Measurements from ENCODE around the gene C10orf71.

Gene C10orf71

GRCh38 chr10:49318028-49318427 is 19.1 kb downstream of the C10orf71 start:
- DNase-seq (ENCODE audit: low read depth, low spot score): no peak

- DNase-seq (ENCODE audit: low read depth, low spot score): no peak
These were observed 19.8 kb downstream of the C10orf71 start for GRCh38 chr10:49318755-49319154.

DNA sequence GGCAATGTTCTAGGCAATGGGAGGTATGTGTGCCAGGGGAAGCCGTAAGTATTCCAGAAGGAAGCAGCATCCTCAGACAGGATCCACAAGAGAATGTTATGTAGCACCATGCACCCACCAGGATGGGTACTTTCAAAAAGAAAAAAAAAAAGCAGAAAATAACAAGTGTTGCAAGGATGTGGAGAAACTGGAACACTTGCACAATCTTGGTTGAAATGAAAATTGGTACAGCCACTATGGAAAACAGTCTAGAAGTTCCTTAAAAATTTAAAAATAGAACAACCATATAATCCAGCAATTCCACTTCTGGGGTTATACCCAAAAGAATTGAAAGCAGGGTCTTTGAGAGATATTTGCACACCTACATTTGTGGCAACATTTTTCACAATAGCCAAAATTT is 20.2 kb downstream of the C10orf71 start:
- no peak for DNase-seq (ENCODE audit: low read depth, low spot score)

- no peak for DNase-seq (ENCODE audit: low read depth, low spot score)
These were observed 21.2 kb downstream of the C10orf71 start for GRCh38 chr10:49320191-49320590.

DNA sequence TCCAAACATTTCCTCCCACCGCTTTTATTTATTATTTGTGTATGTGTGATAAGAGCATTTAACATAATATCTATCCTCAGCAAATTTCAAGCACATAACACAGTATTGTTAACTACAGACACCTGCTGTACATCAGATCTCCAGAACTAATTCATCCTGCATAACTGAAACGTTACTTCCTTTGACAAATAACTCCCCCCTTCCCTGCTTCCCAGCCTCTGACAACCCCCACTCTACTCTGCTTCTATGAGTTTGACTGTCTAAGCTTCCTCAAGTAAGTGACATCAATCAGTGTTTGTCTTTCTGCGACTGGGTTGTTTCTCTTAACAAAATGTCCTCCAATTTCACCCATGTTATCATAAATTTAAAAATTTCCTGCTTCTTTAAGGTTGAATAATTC is 22.1 kb downstream of the C10orf71 start:
- DNase-seq (ENCODE audit: low read depth, low spot score): no peak

- no peak for DNase-seq (ENCODE audit: low read depth, low spot score)
These were observed 23.6 kb downstream of the C10orf71 start for GRCh38 chr10:49322371-49323170.

- DNase-seq (ENCODE audit: low read depth, low spot score): no peak
These were observed 24.4 kb downstream of the C10orf71 start for GRCh38 chr10:49323171-49323895.

DNA sequence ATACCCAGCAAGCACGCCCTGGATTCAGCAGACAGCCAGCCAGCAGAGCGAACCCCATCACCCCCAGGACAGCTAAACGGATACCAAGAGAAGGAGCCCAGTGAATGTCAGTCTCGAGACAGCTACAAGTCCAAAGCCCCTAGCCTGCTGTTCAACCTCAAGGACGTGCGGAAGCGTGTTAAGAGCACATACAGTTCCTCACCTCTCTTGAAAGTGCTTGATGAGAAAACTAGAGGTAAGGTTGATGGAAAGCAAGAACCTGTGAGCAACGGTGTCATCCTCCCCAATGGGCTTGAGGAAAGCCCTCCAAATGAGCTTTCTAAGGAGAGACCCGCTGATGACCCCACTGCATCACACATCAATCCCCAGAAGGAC is 24.9 kb downstream of the C10orf71 start:
- no peak for DNase-seq (ENCODE audit: low read depth, low spot score)

DNA sequence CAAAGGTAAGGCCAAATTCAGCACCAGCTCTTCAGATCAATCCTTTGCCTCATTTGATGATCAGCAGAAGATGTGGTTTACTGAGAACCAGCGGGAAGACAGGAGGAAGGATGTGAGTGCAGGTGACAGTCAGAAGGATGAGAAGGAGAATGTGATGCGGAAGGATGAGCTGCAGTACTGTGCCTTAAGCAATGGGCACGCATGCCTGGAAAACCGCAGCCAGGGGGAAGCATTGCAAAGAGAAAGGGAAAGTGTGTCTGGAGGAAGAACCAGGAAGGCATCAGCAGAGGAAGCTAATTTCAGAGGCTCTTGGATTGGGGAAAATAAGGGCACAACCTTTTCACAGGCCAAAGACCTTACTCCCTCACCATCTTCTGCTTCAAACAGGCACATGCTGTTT is 25.7 kb downstream of the C10orf71 start:
- DNase-seq (ENCODE audit: low read depth, low spot score): no peak

DNA sequence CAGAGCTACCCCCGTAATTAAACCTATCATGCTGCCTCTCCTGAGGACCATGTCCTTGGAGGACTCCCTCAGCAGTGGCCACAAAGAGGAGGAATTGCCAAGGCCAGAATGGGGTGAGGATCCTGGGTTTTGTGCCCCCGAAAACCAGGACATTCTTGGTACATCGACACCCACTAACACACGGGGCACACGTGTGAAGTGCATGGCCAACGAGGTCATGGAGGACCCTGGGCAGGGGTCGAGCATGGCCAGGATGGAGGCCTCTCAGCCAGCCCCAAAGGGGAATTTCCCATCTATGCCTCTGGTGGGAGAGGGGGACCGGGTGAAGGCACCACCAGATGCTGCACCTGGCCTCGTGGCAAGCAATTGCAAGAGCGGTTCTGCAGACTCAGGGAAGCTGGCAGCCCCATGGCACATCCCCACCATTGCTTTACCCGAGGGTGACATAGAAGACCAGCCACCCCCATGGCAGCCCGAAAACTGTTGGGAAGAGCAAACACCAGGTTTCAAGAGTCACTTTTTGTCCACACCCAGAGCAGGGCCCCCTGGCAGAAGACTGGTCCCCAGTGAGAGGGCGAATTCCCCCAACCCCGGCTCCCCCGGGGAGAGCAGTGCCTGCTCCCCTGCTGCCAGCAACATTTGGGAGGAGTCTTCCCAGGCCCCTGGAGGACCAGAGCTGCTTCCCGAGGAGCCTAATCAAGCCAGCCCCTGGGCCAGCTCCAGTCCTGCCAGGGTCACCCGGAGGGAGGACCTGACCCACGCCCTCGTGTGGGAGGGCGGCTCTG is 26.4 kb downstream of the C10orf71 start:
- DNase-seq (ENCODE audit: low read depth, low spot score): no peak

DNA sequence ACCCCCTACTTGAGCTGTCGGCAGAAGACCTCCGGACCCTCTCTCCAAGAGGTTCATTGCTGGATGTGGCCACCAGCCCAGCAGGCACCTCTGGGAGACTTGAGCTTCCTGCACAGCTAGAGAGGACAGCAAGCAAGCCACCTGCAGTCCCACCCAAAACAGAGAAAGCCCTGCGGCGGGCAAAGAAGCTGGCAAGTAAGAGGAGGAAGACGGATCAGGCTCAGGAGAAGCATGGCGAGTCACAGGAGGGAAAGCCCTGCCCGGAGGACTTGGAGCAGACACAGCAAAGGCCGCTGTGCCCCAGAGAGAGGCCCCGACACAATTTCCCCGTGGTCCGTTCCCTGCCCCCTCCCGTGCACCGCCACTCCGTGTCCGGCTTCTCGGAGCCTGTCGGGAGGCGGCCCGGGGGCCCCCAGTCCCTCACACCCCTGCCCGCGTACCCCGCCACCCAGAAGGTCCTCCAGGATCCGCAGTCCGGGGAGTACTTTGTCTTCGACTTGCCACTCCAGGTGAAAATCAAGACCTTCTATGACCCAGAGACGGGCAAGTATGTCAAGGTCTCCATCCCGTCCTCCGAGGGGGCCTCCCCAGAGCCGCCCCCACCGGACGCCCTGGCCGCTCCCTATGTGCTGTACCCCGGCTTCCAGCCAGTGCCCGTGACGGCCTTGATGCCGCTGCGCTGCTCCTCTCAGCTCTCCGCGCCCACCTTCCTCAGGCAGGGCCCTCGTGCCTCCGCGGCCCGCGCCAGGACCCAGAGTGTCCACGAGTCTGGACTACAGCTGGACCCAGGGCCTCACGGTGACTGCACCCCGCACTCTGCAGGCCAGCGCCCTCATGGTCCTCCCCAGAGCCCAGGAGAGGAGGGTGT is 27.2 kb downstream of the C10orf71 start:
- DNase-seq (ENCODE audit: low read depth, low spot score): no peak

- DNase-seq (ENCODE audit: low read depth, low spot score): no peak
These were observed 28.3 kb downstream of the C10orf71 start for GRCh38 chr10:49327036-49327813.

DNA sequence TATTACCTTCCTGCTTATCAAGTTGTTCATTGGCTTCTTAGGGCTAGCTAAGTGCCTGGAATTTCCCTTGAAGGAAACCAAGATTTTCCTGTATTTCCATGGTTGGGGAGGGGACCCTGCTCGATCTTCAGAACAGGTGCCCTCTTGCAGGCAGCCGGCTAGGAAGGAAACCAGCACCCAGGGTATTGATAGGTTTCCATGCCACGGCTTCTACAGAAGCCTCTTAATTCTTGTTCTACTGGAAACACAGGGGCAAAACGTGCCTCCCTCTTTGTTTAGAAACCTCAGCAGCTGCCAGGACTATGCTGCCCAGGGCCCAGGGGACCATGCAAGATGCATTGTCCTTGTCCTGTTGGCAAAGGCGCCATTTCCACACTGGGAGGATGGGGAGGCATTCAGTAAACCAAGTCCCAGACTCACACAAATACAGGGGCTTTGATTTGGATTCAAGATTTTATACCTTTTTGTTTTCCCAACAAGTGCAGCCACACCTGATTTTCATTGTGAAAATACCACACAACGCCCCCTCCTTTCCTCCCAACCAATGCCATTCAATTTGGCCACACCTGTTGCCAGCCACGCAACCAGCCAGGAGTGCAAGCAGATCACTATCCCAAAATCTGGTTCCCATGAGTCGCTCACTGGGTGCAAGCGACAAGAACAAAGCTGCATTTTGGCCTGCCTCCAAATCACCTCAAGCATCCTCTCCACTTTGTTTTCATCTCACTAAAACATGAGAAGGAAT is 29.6 kb downstream of the C10orf71 start:
- no peak for DNase-seq (ENCODE audit: low read depth, low spot score)

- no peak for DNase-seq (ENCODE audit: low read depth, low spot score)
These were observed 30.2 kb downstream of the C10orf71 start for GRCh38 chr10:49329146-49329505.

GRCh38 chr10:49330127-49330665 is 31.2 kb downstream of the C10orf71 start:
- no peak for DNase-seq (ENCODE audit: low read depth, low spot score)

DNA sequence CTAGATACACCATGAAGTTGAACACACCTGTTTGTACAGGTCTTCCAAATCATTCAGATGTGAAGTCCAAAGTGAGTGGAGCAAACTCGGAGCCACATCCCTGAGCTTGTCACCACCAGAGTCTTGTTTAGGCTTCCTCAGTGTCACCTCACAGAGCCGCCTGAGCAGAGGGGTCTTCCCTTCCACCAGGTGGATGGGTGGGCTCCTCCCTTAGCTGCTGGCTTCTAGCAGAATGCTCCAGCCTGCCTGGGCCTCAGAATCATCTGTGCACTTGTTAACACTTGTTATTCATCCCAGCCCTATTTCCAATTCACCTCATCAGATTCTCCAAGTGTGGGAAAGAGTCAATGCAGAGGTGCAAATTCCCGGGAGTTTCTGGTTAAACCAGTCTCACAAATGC is 32.5 kb downstream of the C10orf71 start:
- no peak for DNase-seq (ENCODE audit: low read depth, low spot score)

DNA sequence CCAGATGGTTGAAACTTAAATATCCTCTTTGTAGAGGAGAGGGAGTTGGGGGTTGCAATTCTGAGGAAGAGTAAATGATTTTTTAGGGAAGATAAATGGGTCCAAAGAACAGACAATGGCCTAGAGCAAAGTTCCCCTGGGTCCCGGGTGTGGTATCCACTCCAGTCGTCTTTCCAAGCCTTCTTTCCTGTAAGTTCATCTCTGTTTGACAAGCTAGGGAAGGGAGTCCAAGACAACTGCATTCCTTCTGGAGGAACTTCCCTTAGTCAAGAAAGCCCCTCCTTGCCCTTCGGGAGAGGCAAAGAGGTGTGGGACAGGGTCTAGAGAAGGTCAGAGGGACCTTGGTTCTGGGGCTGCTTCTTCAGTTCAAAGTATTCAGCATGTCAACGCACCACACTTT is 33.4 kb downstream of the C10orf71 start:
- no peak for DNase-seq (ENCODE audit: low read depth, low spot score)

GRCh38 chr10:49332768-49333167 is 33.8 kb downstream of the C10orf71 start:
- DNase-seq (ENCODE audit: low read depth, low spot score): no peak

DNA sequence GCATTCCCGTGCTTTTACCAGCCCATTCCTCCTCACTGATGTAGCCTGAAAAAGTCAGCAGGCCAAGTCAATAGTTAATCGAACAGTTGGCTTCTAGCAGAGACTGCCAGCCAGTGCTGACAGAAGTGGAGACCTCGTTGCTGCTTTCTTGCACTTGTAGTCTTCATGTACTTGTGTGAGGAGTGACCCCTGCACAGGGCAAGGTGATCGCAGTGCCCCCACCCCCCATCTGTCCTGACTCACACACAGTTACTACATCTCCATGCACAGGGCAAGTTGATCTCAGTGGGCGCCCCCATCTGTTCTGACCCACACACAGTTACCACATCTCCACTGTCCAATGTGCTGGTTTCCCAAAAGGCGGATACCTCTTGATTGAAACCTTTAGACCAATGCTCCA is 34.2 kb downstream of the C10orf71 start:
- DNase-seq (ENCODE audit: low read depth, low spot score): no peak

- DNase-seq (ENCODE audit: low read depth, low spot score): no peak
These were observed 36.0 kb downstream of the C10orf71 start for GRCh38 chr10:49334964-49335363.

Data from activated naive CD8-positive, alpha-beta T cell treated with anti-CD3 and anti-CD28 coated beads, Interleukin-2, amount 50 U/mL, for 16 hours (primary cell).